ENCODE results near the gene LAMTOR1.
"Not testable (repeated sequence)": the region's sequence is repeated elsewhere in the genome, so short reads cannot be mapped to it uniquely, and the experiment has no call there.

LAMTOR1 gene

GRCh38 chr11:72102946-72103753 lies at the start of gene LAMTOR1:
Gene LAMTOR1, minus strand, starts transcription at chr11:72103297. Its CDS starts 73 bp downstream, at chr11:72103224.
- peak; percentile 97 for DNase-seq

- DNase-seq, result no peak
Observed at GRCh38 chr11:72150882-72151281, 47.8 kb upstream of the LAMTOR1 start.

DNA sequence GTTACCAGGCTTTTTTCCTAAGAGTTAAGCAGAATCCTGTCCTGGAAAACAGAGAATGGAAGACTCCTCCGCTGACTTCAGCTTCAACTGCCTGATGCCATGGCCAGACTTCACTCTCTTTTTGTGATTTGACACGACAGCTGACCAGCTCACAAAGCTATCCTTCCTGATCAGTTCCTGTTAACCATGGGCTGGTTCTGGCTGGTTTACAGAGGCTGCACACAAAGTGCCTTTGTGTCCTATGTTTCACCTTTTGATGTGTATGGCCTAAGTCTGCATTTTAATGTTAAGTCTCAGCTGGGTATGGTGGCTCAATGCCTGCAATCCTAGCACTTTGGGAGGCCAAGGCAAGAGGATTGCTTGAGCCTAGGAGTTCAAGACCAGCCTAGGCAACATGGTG lies 43.5 kb upstream of the LAMTOR1 start:
- no peak for DNase-seq

- DNase-seq, result no peak
Observed at GRCh38 chr11:72144807-72145565, 41.9 kb upstream of the LAMTOR1 start.

GRCh38 chr11:72142543-72142942 lies 39.4 kb upstream of the LAMTOR1 start:
- DNase-seq, result not testable (repeated sequence)

DNA sequence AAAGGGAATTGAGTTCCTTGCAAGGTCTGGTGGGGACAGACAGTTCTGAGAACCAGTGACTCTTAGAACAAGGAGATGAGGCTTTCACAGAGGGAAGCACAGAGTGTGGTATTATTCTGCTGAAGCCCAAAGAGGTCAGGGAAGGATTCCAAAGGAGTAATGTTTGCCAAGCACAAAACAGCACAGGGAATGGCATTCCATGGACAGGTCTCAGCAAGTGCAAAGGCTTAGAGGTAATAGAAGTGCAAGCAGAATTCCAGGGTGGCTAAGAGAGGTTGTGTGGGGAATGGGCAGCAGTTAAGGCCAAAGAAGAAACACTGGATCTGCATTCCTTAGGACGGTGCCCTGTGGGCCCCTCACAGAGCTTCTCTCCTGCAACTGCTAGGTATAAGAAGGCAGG lies 39.0 kb upstream of the LAMTOR1 start:
- DNase-seq, result not testable (repeated sequence)

DNA sequence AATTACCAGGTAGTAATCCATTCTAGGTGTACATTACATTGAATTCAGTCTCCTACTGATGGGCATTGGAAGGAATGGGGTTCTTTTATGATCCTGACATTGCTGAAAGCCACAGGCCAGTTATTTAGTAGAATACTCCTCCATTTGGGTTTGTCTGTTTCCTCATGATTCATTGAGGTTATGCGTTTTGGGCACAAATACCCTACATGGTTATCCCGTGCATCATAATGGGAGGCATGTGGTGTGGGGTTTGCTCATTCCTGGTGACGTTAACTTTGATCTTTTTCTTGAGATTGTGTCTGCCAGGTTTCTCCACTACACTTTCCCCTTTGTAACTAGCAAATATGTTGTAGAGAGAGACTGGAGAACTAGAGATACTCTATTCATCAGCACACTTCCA lies 38.0 kb upstream of the LAMTOR1 start:
- no peak for DNase-seq

DNA sequence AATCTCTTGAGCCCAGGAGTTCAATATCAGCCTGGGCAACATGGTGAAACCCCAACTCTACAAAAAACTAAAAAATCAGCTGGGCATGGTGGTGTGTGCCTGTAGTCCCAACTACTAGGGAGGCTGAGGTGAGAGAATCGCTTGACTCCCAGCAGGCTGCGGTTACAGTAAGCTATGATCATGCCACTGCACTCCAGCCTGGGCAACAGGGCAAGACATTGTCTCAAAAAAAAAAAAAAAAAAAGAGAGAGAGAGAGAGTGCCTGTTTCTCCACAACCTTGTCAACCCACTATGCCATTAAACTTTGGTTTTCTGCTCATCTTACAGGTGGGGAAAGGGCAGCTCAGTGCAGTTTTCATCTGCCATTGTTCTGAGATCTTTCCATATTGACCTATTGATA lies 37.6 kb upstream of the LAMTOR1 start:
- no peak for DNase-seq

- DNase-seq, result no peak
Observed at GRCh38 chr11:72139500-72139899, 36.4 kb upstream of the LAMTOR1 start.

GRCh38 chr11:72138821-72139390 lies 35.8 kb upstream of the LAMTOR1 start:
- no peak for DNase-seq

GRCh38 chr11:72136684-72137262 lies 33.7 kb upstream of the LAMTOR1 start:
- DNase-seq, result no peak

- DNase-seq, result no peak
Observed at GRCh38 chr11:72135891-72136683, 33.0 kb upstream of the LAMTOR1 start.

- DNase-seq, result not testable (repeated sequence)
Observed at GRCh38 chr11:72135473-72135872, 32.4 kb upstream of the LAMTOR1 start, which contains the start of gene FOLR3. Gene FOLR3, plus strand, starts transcription at chr11:72135725. Its CDS starts 228 bp downstream, at chr11:72135953.

- no peak for DNase-seq
Observed at GRCh38 chr11:72132646-72133045, 29.5 kb upstream of the LAMTOR1 start.

DNA sequence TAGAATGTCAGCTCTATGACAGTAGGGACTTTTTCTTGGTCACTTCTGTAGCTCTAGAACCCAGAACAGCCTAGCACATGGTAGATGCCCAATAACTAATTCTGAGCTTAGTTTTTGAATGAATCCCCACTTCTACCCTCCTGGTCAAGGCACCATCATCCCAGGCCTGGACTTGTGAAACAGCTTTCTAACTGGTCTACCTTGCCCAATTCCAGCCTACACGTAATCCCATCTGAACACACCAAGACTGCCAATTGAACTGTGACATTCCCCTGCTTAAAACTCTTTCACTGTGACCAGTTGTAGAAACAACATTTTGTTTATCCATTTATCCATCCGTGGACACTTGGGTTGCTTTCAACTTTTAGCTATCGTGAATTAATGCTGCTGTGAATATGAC lies 26.3 kb upstream of the LAMTOR1 start:
- no peak for DNase-seq

DNA sequence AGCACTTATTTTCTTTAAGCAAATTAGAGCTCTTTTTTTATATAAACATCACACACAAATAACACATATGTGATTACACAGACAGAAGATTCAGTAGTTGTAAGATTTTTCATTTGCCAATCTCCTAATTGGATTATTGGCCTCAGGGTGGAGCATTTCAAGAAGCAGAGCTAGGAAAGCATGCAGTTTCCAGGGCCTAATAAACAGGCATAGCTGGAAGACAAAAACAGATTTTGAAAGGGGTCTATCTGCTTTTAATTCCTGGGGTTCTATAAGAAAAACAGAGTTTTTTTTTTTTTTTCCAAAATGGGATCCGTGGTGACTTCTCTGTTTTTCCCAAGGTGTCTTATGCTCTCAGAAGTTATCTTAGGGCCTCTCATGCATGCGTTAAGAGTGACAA lies 24.8 kb upstream of the LAMTOR1 start:
- DNase-seq, result no peak

- no peak for DNase-seq
Observed at GRCh38 chr11:72125956-72126355, 22.9 kb upstream of the LAMTOR1 start.

- no peak for DNase-seq
Observed at GRCh38 chr11:72124046-72124445, 20.9 kb upstream of the LAMTOR1 start.

DNA sequence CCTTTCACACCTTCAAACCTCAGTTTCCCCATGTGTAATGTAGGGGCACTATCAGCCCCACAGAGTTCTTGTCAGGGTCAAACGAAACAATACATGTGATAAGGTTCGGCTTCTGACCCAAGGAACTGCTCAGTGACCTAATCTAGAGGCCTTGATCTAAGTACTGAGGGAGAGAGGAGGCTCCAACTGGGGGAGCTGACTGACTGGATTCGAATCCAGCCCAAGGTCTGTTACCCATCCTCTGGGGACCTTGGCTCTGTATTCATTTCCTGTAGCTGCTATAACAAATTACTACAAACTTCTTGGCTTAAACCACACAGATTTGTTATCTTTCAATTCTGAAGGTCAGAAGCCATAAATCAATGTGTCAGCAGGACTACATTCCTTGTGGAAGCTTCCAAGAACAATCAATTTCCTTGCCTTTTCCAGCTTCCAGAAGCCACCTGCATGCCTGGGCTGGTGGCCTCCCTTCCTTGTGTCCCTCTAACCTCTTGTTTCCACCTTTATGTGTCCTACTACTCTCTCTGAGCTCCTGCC lies 20.1 kb upstream of the LAMTOR1 start:
- no peak for DNase-seq

DNA sequence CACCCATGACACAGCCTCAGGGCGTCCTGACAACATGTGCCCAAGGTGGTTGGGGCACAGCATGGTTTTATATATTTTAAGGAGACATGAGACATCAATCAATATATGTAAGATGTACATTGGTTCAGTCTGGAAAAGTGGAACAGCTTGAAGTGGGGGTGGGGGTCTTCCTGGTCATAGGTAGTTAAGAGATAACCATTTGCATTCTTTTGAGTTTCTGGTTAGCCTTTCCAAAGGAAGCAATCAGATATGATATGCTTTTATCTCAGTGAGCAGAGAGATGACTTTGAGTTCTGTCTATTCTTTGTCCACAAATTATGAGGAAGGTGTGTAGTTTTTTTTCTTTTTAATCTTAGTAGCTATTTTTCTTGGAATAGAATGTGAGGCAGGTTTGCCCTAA lies 19.5 kb upstream of the LAMTOR1 start:
- no peak for DNase-seq

DNA sequence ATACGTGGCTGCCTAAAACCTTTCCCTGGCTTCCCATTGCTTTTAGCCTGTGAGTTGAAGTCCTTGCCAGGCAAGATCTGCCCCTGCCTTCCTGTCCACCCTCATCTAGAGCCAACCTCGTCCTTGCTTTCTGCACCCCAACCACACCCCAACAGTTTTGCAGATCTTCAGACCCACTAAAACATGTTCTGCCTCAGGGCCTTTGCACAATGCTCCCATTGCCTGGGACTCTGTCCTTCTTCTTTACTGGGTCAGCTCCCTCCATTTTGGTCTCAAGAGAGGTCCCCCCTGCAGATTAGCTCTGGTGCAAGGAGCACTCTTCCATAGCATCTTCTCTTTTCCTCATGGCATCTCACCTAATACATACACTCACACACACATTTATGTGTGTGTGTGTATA lies 17.8 kb upstream of the LAMTOR1 start:
- DNase-seq, result no peak

- DNase-seq, result no peak
Observed at GRCh38 chr11:72119198-72119597, 16.1 kb upstream of the LAMTOR1 start.
